Measurements from ENCODE around the gene RELB.
A peak's percentile ranks its signal among the peaks of the same experiment; 100 is the strongest.

Gene RELB

GRCh38 chr19:45068041-45068440 is 66.8 kb downstream of the RELB start:
- Histone ChIP-seq H3K27ac (ENCODE audit: low read depth, low read length) (peak overlapping the region; percentile 48), H2AFZ (ENCODE audit: low read depth, low read length, severe bottlenecking) (no peak overlapping the region), H3F3A (ENCODE audit: insufficient read depth) (0 out of 2 replicates have a peak, but pooled peaks cover 9% of the 10 kb centered on the region), H3K79me2 (ENCODE audit: insufficient read depth, low read length) (peaks cover 7% of the 10 kb centered on the region; the same call in 1 of the 2 replicates), H3K36me3 (ENCODE audit: low read length) (no peaks in the 10 kb centered on the region), H4K20me1 (ENCODE audit: low read depth, low read length) (no peaks in the 10 kb centered on the region), H3K4me3 (ENCODE audit: insufficient read depth, low read length, poor library complexity, severe bottlenecking) (no peak overlapping the region), H3K9me3 (ENCODE audit: insufficient read depth, low read length) (no peaks in the 10 kb centered on the region), H3K27me3 (ENCODE audit: low read length) (no peaks in the 10 kb centered on the region), H3K9me2 (replicated peaks; ENCODE audit: insufficient read depth, low read length) (no peaks in the 10 kb centered on the region), H3K4me2 (ENCODE audit: low read depth, low read length, poor library complexity, severe bottlenecking) (no peak overlapping the region), H3K9ac (ENCODE audit: low read length) (no peak overlapping the region)
- TF ChIP-seq CTCF (IDR thresholded peaks at IDR 0.05; ENCODE audit: insufficient read depth, low read length, poor library complexity, severe bottlenecking) (no peak), EZH2phosphoT487 (conservative IDR thresholded peaks at IDR 0.05; ENCODE audit: low read length) (no peak)

GRCh38 chr19:45069056-45069455 is 67.8 kb downstream of the RELB start:
- TF ChIP-seq CTCF (IDR thresholded peaks at IDR 0.05; ENCODE audit: insufficient read depth, low read length, poor library complexity, severe bottlenecking) (no peak), EZH2phosphoT487 (conservative IDR thresholded peaks at IDR 0.05; ENCODE audit: low read length) (no peak)
- H3F3A ChIP-seq (ENCODE audit: insufficient read depth): peaks cover 9% of the 10 kb centered on the region; the same call in 1 of the 2 replicates
- no peaks in the 10 kb centered on the region for H3K36me3 ChIP-seq (ENCODE audit: low read length)
- no peak overlapping the region for H2AFZ ChIP-seq (ENCODE audit: low read depth, low read length, severe bottlenecking)
- no peaks in the 10 kb centered on the region for H3K9me2 ChIP-seq (replicated peaks; ENCODE audit: insufficient read depth, low read length)
- H3K27me3 ChIP-seq (ENCODE audit: low read length): no peaks in the 10 kb centered on the region
- H3K27ac ChIP-seq (ENCODE audit: low read depth, low read length): peak overlapping the region; percentile 48; the same call in 1 of the 2 replicates
- H3K4me2 ChIP-seq (ENCODE audit: low read depth, low read length, poor library complexity, severe bottlenecking): no peak overlapping the region
- no peaks in the 10 kb centered on the region for H3K9me3 ChIP-seq (ENCODE audit: insufficient read depth, low read length)
- peaks cover 13% of the 10 kb centered on the region for H3K79me2 ChIP-seq (ENCODE audit: insufficient read depth, low read length)
- H3K4me3 ChIP-seq (ENCODE audit: insufficient read depth, low read length, poor library complexity, severe bottlenecking): no peak overlapping the region
- no peaks in the 10 kb centered on the region for H4K20me1 ChIP-seq (ENCODE audit: low read depth, low read length)
- H3K9ac ChIP-seq (ENCODE audit: low read length): no peak overlapping the region

GRCh38 chr19:45070214-45070613 is 69.0 kb downstream of the RELB start:
- Histone ChIP-seq H3K4me2 (ENCODE audit: low read depth, low read length, poor library complexity, severe bottlenecking) (no peak overlapping the region), H3K27ac (ENCODE audit: low read depth, low read length) (peak overlapping the region; percentile 16; the same call in 1 of the 2 replicates), H3K9ac (ENCODE audit: low read length) (no peak overlapping the region), H2AFZ (ENCODE audit: low read depth, low read length, severe bottlenecking) (no peak overlapping the region), H3K9me3 (ENCODE audit: insufficient read depth, low read length) (no peaks in the 10 kb centered on the region), H3K27me3 (ENCODE audit: low read length) (no peaks in the 10 kb centered on the region), H3K9me2 (replicated peaks; ENCODE audit: insufficient read depth, low read length) (no peaks in the 10 kb centered on the region), H3K36me3 (ENCODE audit: low read length) (peaks cover 8% of the 10 kb centered on the region; the same call in 1 of the 2 replicates), H3K4me3 (ENCODE audit: insufficient read depth, low read length, poor library complexity, severe bottlenecking) (no peak overlapping the region), H4K20me1 (ENCODE audit: low read depth, low read length) (peaks cover 9% of the 10 kb centered on the region), H3F3A (ENCODE audit: insufficient read depth) (peaks cover 19% of the 10 kb centered on the region), H3K79me2 (ENCODE audit: insufficient read depth, low read length) (peaks cover 21% of the 10 kb centered on the region)
- TF ChIP-seq CTCF (IDR thresholded peaks at IDR 0.05; ENCODE audit: insufficient read depth, low read length, poor library complexity, severe bottlenecking) (no peak), EZH2phosphoT487 (conservative IDR thresholded peaks at IDR 0.05; ENCODE audit: low read length) (no peak)
